ENCODE measurements around the gene SDK1. TPM values are rescaled to one million over a fixed set of nuclear protein-coding genes. Genes with fewer than 3 reads are reported as not detected.

SDK1 gene
- total and polyA plus RNA-seq, 4 donors = 0.12 to 0.47 (median 0.36) TPM

DNA sequence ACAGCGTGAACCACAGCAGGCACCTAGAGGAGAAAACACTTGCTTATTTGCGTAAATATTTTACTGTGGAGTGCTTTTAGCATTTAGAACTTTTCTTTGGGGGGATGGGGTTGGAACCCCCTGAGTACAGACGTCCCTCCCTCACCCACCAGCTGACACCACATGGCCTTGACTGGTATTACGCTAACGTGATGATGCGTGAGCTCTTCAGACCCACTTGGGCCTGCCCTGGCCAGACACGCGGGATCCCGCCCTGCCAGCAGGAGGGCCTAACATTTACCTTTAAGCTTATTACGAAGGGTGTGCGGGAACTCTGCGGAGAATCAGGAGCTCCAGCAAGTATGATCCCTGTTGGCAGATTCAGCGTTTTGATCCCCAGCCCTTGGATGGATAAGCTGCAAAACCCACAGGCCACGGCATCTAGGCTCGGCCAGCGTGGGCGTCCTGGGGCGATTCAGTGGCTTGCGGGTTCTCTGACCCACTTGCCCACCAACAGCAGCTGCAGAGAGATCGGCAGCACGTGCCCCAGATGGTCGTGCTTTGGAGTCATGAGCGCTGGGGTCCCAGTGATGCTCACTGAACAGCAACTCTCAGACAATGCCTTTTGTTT, 835.6 kb downstream of the SDK1 start:
- Histone ChIP-seq H3K4me1 (ENCODE audit: control insufficient read depth in 4 of 4, insufficient read depth in 4 of 4, low read length in 3 of 4) (peaks cover 0 to 7% (median 2%) of the 10 kb centered on the region in 4 donors), H3K36me3 (ENCODE audit: control insufficient read depth in 4 of 4, insufficient read depth in 3 of 4, low read depth in 1 of 4, low read length in 3 of 4) (no peaks in the 10 kb centered on the region), H3K27ac (ENCODE audit: low read depth in 1 of 2, low read length in 2 of 2) (no peak overlapping the region), H3K9me3 (ENCODE audit: control insufficient read depth in 4 of 4, low read length in 3 of 4) (no peaks in the 10 kb centered on the region), H3K4me3 (ENCODE audit: low read depth in 1 of 3, low read length in 3 of 3) (no peak overlapping the region), H3K27me3 (ENCODE audit: control insufficient read depth in 4 of 4, insufficient read depth in 4 of 4, low read length in 3 of 4) (no peaks in the 10 kb centered on the region), H3K9ac (ENCODE audit: low read depth in 1 of 2, low read length in 2 of 2) (no peak overlapping the region)
- no peak for DNase-seq (ENCODE audit: low spot score)
- TF ChIP-seq TAF1 (conservative IDR thresholded peaks at IDR 0.05) (no peak), GABPA (IDR thresholded peaks at IDR 0.05 in 1 of 2, conservative IDR thresholded peaks at IDR 0.05 in 1 of 2) (no peak), YY1 (IDR thresholded peaks at IDR 0.05) (no peak), HNF4A (conservative IDR thresholded peaks at IDR 0.05) (no peak), EGR1 (IDR thresholded peaks at IDR 0.05; ENCODE audit: low read depth in 2 of 2) (no peak), JUND (IDR thresholded peaks at IDR 0.05) (no peak), RXRA (IDR thresholded peaks at IDR 0.05) (no peak), RAD21 (IDR thresholded peaks at IDR 0.05) (no peak), FOXA2 (IDR thresholded peaks at IDR 0.05) (no peak), NR2F2 (IDR thresholded peaks at IDR 0.05) (no peak), SP1 (IDR thresholded peaks at IDR 0.05) (no peak), FOXA1 (IDR thresholded peaks at IDR 0.05) (no peak), HNF4G (IDR thresholded peaks at IDR 0.05) (no peak)
- TF ChIP-seq, protein P1, sequence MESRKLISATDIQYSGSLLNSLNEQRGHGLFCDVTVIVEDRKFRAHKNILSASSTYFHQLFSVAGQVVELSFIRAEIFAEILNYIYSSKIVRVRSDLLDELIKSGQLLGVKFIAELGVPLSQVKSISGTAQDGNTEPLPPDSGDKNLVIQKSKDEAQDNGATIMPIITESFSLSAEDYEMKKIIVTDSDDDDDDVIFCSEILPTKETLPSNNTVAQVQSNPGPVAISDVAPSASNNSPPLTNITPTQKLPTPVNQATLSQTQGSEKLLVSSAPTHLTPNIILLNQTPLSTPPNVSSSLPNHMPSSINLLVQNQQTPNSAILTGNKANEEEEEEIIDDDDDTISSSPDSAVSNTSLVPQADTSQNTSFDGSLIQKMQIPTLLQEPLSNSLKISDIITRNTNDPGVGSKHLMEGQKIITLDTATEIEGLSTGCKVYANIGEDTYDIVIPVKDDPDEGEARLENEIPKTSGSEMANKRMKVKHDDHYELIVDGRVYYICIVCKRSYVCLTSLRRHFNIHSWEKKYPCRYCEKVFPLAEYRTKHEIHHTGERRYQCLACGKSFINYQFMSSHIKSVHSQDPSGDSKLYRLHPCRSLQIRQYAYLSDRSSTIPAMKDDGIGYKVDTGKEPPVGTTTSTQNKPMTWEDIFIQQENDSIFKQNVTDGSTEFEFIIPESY (IDR thresholded peaks at IDR 0.05) = no peak
- TF ChIP-seq, protein P2, sequence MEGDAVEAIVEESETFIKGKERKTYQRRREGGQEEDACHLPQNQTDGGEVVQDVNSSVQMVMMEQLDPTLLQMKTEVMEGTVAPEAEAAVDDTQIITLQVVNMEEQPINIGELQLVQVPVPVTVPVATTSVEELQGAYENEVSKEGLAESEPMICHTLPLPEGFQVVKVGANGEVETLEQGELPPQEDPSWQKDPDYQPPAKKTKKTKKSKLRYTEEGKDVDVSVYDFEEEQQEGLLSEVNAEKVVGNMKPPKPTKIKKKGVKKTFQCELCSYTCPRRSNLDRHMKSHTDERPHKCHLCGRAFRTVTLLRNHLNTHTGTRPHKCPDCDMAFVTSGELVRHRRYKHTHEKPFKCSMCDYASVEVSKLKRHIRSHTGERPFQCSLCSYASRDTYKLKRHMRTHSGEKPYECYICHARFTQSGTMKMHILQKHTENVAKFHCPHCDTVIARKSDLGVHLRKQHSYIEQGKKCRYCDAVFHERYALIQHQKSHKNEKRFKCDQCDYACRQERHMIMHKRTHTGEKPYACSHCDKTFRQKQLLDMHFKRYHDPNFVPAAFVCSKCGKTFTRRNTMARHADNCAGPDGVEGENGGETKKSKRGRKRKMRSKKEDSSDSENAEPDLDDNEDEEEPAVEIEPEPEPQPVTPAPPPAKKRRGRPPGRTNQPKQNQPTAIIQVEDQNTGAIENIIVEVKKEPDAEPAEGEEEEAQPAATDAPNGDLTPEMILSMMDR (IDR thresholded peaks at IDR 0.05; ENCODE audit: low read depth, low read length, missing input control) = no peak
- TF ChIP-seq, protein P3, sequence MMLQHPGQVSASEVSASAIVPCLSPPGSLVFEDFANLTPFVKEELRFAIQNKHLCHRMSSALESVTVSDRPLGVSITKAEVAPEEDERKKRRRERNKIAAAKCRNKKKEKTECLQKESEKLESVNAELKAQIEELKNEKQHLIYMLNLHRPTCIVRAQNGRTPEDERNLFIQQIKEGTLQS (IDR thresholded peaks at IDR 0.05) = no peak
- TF ChIP-seq, protein P4, sequence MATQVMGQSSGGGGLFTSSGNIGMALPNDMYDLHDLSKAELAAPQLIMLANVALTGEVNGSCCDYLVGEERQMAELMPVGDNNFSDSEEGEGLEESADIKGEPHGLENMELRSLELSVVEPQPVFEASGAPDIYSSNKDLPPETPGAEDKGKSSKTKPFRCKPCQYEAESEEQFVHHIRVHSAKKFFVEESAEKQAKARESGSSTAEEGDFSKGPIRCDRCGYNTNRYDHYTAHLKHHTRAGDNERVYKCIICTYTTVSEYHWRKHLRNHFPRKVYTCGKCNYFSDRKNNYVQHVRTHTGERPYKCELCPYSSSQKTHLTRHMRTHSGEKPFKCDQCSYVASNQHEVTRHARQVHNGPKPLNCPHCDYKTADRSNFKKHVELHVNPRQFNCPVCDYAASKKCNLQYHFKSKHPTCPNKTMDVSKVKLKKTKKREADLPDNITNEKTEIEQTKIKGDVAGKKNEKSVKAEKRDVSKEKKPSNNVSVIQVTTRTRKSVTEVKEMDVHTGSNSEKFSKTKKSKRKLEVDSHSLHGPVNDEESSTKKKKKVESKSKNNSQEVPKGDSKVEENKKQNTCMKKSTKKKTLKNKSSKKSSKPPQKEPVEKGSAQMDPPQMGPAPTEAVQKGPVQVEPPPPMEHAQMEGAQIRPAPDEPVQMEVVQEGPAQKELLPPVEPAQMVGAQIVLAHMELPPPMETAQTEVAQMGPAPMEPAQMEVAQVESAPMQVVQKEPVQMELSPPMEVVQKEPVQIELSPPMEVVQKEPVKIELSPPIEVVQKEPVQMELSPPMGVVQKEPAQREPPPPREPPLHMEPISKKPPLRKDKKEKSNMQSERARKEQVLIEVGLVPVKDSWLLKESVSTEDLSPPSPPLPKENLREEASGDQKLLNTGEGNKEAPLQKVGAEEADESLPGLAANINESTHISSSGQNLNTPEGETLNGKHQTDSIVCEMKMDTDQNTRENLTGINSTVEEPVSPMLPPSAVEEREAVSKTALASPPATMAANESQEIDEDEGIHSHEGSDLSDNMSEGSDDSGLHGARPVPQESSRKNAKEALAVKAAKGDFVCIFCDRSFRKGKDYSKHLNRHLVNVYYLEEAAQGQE (IDR thresholded peaks at IDR 0.05) = no peak
- TF ChIP-seq, protein P5, sequence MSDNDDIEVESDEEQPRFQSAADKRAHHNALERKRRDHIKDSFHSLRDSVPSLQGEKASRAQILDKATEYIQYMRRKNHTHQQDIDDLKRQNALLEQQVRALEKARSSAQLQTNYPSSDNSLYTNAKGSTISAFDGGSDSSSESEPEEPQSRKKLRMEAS (IDR thresholded peaks at IDR 0.05) = no peak
- 89% methylated on average over 23 of the region's 23 CpGs for WGBS

Measured in liver (tissue), 9 donors.